HepG2 (cell line): ENCODE results near the gene PROCR. TPM values are rescaled to one million over a fixed set of nuclear protein-coding genes. Genes with fewer than 3 reads are reported as not detected.

Experiments used
- CBX1 ChIP-seq: IDR thresholded peaks from one replicate; pipeline ENCODE4 v1.6.1; 2016; ENCODE audit warnings: antibody characterized with exemption, low read depth
- HMG20B ChIP-seq: conservative IDR thresholded peaks from 2 replicates; pipeline ENCODE4 v1.6.1; 2016; ENCODE audit warnings: missing genetic modification reagents, missing compliant biosample characterization
- KAT2B ChIP-seq: fragments of 150-350 bp; IDR thresholded peaks from 2 replicates; pipeline ENCODE4 v1.6.1; 2014; ENCODE audit warnings: low read depth, low read length, borderline replicate concordance
- KLF11 ChIP-seq: IDR thresholded peaks from 2 replicates; pipeline ENCODE4 v1.6.1; 2016; ENCODE audit warnings: missing compliant biosample characterization
- KLF13 ChIP-seq: sonication (generic); formaldehyde crosslinking; IDR thresholded peaks from 2 replicates; pipeline ENCODE4 v1.4.0; 2020; ENCODE audit warnings: mild to moderate bottlenecking, missing genetic modification reagents
- MAFK ChIP-seq, 2 experiments: IDR thresholded peaks in 1 of 2; conservative IDR thresholded peaks in 1 of 2; 2 replicates each; pipeline ENCODE4 v1.6.1; 2011; ENCODE audit warnings: improper control_type of control experiment in 2 of 2, low read length in 2 of 2
- MYC ChIP-seq: sonication (generic); formaldehyde crosslinking; IDR thresholded peaks from 2 replicates; pipeline ENCODE4 v1.9.0; 2021; ENCODE audit warnings: missing genetic modification reagents, borderline replicate concordance
- NCOA2 ChIP-seq: sonication (generic); formaldehyde crosslinking; IDR thresholded peaks from 2 replicates; pipeline ENCODE4 v1.8.0; 2022; ENCODE audit warnings: inconsistent platforms
- POLR2A ChIP-seq, 2 experiments: IDR thresholded peaks; 2 replicates each; pipeline ENCODE4 v1.6.1; 2011; ENCODE audit warnings: low read depth in 2 of 2, low read length in 2 of 2, mild to moderate bottlenecking in 1 of 2, moderate library complexity in 1 of 2; ENCODE audit not compliant: insufficient read depth in 1 of 2
- PRMT3 ChIP-seq: sonication (generic); formaldehyde crosslinking; IDR thresholded peaks from 2 replicates; pipeline ENCODE4 v1.8.1; 2022; ENCODE audit warnings: low read depth, mild to moderate bottlenecking, moderate library complexity, missing genetic modification reagents, borderline replicate concordance
- SIX4 ChIP-seq: sonication (generic); formaldehyde crosslinking; IDR thresholded peaks from 2 replicates; pipeline ENCODE4 v1.4.0; 2020; ENCODE audit warnings: missing genetic modification reagents
- SRSF9 ChIP-seq: fragments of 200-400 bp; formaldehyde crosslinking; IDR thresholded peaks from 2 replicates; pipeline ENCODE4 v1.6.1; 2018; ENCODE audit warnings: borderline replicate concordance, mild to moderate bottlenecking, low read depth, low read length; ENCODE audit not compliant: insufficient read depth, poor library complexity, severe bottlenecking
- U2AF1 ChIP-seq: fragments of 200-400 bp; formaldehyde crosslinking; optimal IDR thresholded peaks from 2 replicates; pipeline ENCODE3; 2017; ENCODE audit warnings: mild to moderate bottlenecking, low read depth, low read length
- ZBTB42 ChIP-seq: sonication (generic); formaldehyde crosslinking; IDR thresholded peaks from 2 replicates; pipeline ENCODE4 v1.5.0; 2020; ENCODE audit warnings: mild to moderate bottlenecking, missing genetic modification reagents
- ZNF274 ChIP-seq: sonication (generic); formaldehyde crosslinking; IDR thresholded peaks from 2 replicates; pipeline ENCODE4 v1.5.1; 2020; ENCODE audit warnings: mild to moderate bottlenecking, missing genetic modification reagents
- ZNF282 ChIP-seq: fragments of 450-650 bp; IDR thresholded peaks from 2 replicates; pipeline ENCODE4 v1.6.1; 2018; ENCODE audit not compliant: partially characterized antibody
- ZNF3 ChIP-seq: IDR thresholded peaks from 2 replicates; pipeline ENCODE4 v1.7.0; 2017; ENCODE audit warnings: inconsistent platforms
- ZNF383 ChIP-seq: sonication (generic); formaldehyde crosslinking; IDR thresholded peaks from 2 replicates; pipeline ENCODE4 v1.4.0; 2020; ENCODE audit warnings: missing genetic modification reagents, mild to moderate bottlenecking, borderline replicate concordance
- ZNF510 ChIP-seq: sonication (generic); formaldehyde crosslinking; IDR thresholded peaks from 2 replicates; pipeline ENCODE4 v1.4.0; 2020; ENCODE audit warnings: low read depth, mild to moderate bottlenecking, missing genetic modification reagents
- ZNF672 ChIP-seq: sonication (generic); formaldehyde crosslinking; IDR thresholded peaks from 2 replicates; pipeline ENCODE4 v1.8.1; 2022; ENCODE audit warnings: missing genetic modification reagents
- ZNF709 ChIP-seq: sonication (generic); formaldehyde crosslinking; IDR thresholded peaks from 2 replicates; pipeline ENCODE4 v1.5.0; 2020; ENCODE audit warnings: mild to moderate bottlenecking, missing genetic modification reagents
- ZNF782 ChIP-seq: sonication (generic); formaldehyde crosslinking; IDR thresholded peaks from 2 replicates; pipeline ENCODE4 v1.4.0; 2020; ENCODE audit warnings: missing genetic modification reagents, mild to moderate bottlenecking, borderline replicate concordance
- ZNF788 ChIP-seq: sonication (generic); formaldehyde crosslinking; IDR thresholded peaks from 2 replicates; pipeline ENCODE4 v1.5.0; 2020; ENCODE audit warnings: mild to moderate bottlenecking, missing genetic modification reagents, borderline replicate concordance
- ZSCAN29 ChIP-seq: sonication (generic); formaldehyde crosslinking; conservative IDR thresholded peaks from 2 replicates; pipeline ENCODE4 v1.4.0; 2020; ENCODE audit warnings: mild to moderate bottlenecking, missing genetic modification reagents
- polyA plus RNA-seq, 8 experiments: library from polyadenylated mRNA; depleted of rRNA in 3 of 8; stranded (reverse) in 7 of 8; unstranded in 1 of 8; fragments of >200 nt; fragmentation: Illumina TruSeq in 4 of 8; extraction: Trizol in 4 of 8; gene quantifications; 2 replicates each; pipeline versions ENCODE4 v1.2.1 to v1.2.3, GENCODE V29; 2011 to 2016; ENCODE audit warnings: low read depth in 4 of 8, missing spikeins in 1 of 8, mixed read lengths in 1 of 8; ENCODE audit not compliant: insufficient read depth in 1 of 8
- total RNA-seq, 5 experiments: library from RNA; depleted of rRNA; stranded (reverse); fragments of >200 nt; fragmentation: Illumina TruSeq; extraction: Trizol; gene quantifications; 2 replicates each; pipeline ENCODE4 v1.2.3, GENCODE V29; 2016; ENCODE audit warnings: low read depth in 1 of 5
- TF ChIP-seq, protein P1 (sequence below): sonication (generic); formaldehyde crosslinking; IDR thresholded peaks from 2 replicates; pipeline ENCODE4 v1.8.0; 2022; ENCODE audit warnings: mild to moderate bottlenecking, missing genetic modification reagents; ENCODE audit not compliant: insufficient replicate concordance
- TF ChIP-seq, protein P2 (sequence below): sonication (generic); formaldehyde crosslinking; IDR thresholded peaks from 2 replicates; pipeline ENCODE4 v1.8.0; 2022; ENCODE audit warnings: missing genetic modification reagents, mild to moderate bottlenecking, moderate library complexity, borderline replicate concordance
- TF ChIP-seq, protein P3 (sequence below): sonication (generic); formaldehyde crosslinking; IDR thresholded peaks from 2 replicates; pipeline ENCODE4 v1.5.0; 2020; ENCODE audit warnings: mild to moderate bottlenecking, missing genetic modification reagents, borderline replicate concordance

Gene PROCR
- total and polyA plus RNA-seq, 2 of the 13 experiments (the other 11 are each of a cell fraction or from before 2014, with no cell fraction given) = 1.4 to 1.7 TPM

DNA sequence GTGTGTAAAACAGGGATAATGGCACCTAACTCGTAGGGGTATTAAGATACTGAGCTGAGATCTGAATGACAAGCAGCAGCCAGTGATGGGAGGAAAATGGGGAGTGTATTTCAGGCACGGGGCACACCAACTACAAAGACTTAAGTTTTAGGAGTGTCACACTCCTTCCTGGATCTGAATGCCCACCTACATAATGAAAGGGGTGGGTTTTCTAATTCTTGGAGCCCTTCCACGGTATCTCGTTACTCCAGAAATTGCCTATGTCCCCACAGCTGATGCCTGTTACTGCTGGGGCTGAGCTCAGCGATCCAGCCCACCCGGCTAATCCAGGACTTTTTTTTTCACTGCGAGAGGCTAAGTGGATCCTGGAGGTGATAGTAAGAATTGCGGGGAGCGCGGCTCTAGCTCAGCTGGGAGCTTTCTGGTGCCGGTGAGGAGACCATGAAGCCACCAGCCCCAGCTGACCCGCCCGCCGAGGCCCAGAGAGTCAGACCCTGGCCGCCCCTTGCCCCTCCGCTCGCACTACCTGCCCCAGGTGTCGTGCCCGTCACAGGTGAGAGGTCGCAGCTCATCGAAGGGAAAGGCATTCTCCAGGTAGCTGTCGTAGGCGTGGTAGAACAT is 25.5 kb upstream of the PROCR start (continued):
- TF ChIP-seq MYC (CRISPR knock-in tag) (no peak), MAFK (conservative IDR thresholded peaks at IDR 0.05 in 1 of 2, IDR thresholded peaks at IDR 0.05 in 1 of 2; ENCODE audit: low read length in 2 of 2) (peak in 1 of 2 experiments; percentile 34; a peak in 1 of 4 replicates), ZNF709 (no peak), ZNF274 (peak; percentile 80; the same call in 1 of the 2 replicates), ZNF383 (CRISPR knock-in tag) (no peak), ZNF672 (no peak), ZBTB42 (peak; percentile 19; the same call in 1 of the 2 replicates), KAT2B (no peak), NCOA2 (no peak), ZNF510 (CRISPR knock-in tag) (no peak), HMG20B (no peak), POLR2A (IDR thresholded peaks at IDR 0.05; ENCODE audit: insufficient read depth in 1 of 2, low read depth in 2 of 2, low read length in 2 of 2) (no peak), KLF13 (CRISPR knock-in tag) (no peak), SIX4 (CRISPR knock-in tag) (no peak), KLF11 (CRISPR knock-in tag) (no peak), PRMT3 (no peak; the same call in 1 of the 2 replicates), SRSF9 (no peak), U2AF1 (peak; percentile 51), ZNF282 (no peak), ZNF782 (CRISPR knock-in tag) (peak; percentile 8), ZSCAN29 (CRISPR knock-in tag) (no peak), CBX1 (no peak), ZNF3 (CRISPR knock-in tag) (no peak), ZNF788 (CRISPR knock-in tag) (no peak)
- TF ChIP-seq, protein P1, sequence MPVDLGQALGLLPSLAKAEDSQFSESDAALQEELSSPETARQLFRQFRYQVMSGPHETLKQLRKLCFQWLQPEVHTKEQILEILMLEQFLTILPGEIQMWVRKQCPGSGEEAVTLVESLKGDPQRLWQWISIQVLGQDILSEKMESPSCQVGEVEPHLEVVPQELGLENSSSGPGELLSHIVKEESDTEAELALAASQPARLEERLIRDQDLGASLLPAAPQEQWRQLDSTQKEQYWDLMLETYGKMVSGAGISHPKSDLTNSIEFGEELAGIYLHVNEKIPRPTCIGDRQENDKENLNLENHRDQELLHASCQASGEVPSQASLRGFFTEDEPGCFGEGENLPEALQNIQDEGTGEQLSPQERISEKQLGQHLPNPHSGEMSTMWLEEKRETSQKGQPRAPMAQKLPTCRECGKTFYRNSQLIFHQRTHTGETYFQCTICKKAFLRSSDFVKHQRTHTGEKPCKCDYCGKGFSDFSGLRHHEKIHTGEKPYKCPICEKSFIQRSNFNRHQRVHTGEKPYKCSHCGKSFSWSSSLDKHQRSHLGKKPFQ (CRISPR knock-in tag) = no peak
- TF ChIP-seq, protein P2, sequence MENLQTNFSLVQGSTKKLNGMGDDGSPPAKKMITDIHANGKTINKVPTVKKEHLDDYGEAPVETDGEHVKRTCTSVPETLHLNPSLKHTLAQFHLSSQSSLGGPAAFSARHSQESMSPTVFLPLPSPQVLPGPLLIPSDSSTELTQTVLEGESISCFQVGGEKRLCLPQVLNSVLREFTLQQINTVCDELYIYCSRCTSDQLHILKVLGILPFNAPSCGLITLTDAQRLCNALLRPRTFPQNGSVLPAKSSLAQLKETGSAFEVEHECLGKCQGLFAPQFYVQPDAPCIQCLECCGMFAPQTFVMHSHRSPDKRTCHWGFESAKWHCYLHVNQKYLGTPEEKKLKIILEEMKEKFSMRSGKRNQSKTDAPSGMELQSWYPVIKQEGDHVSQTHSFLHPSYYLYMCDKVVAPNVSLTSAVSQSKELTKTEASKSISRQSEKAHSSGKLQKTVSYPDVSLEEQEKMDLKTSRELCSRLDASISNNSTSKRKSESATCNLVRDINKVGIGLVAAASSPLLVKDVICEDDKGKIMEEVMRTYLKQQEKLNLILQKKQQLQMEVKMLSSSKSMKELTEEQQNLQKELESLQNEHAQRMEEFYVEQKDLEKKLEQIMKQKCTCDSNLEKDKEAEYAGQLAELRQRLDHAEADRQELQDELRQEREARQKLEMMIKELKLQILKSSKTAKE (CRISPR knock-in tag) = no peak
- TF ChIP-seq, protein P3, sequence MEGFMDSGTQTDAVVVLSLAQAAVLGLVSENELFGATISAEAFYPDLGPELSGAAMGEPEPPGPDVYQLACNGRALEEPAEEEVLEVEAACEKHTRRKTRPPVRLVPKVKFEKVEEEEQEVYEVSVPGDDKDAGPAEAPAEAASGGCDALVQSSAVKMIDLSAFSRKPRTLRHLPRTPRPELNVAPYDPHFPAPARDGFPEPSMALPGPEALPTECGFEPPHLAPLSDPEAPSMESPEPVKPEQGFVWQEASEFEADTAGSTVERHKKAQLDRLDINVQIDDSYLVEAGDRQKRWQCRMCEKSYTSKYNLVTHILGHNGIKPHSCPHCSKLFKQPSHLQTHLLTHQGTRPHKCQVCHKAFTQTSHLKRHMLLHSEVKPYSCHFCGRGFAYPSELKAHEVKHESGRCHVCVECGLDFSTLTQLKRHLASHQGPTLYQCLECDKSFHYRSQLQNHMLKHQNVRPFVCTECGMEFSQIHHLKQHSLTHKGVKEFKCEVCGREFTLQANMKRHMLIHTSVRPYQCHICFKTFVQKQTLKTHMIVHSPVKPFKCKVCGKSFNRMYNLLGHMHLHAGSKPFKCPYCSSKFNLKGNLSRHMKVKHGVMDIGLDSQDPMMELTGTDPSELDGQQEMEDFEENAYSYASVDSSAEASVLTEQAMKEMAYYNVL (CRISPR knock-in tag) = no peak
